ENCODE results near the gene CLDN16. TPM values are rescaled to one million over a fixed set of nuclear protein-coding genes. Genes with fewer than 3 reads are reported as not detected.

The CLDN16 gene
- total RNA-seq, 1 donor from 2014 or later, result 0.74 TPM

GRCh38 chr3:190401963-190402362 is 14.0 kb downstream of the CLDN16 start:
- H3K4me1 ChIP-seq, result no peaks in the 10 kb centered on the region
- H3K4me3 ChIP-seq, result no peak overlapping the region
- H3K27me3 ChIP-seq (ENCODE audit: low read depth), result no peaks in the 10 kb centered on the region
- H3K36me3 ChIP-seq, result no peaks in the 10 kb centered on the region
- H3K9me3 ChIP-seq, result no peaks in the 10 kb centered on the region
- ATAC-seq, result no peak
- DNase-seq, result no peak
- intact Hi-C loops (cut with DNase I), result no loop called here
- H3K27ac ChIP-seq, result no peak overlapping the region
- no peak for TF ChIP-seq CTCF (IDR thresholded peaks at IDR 0.05)

DNA sequence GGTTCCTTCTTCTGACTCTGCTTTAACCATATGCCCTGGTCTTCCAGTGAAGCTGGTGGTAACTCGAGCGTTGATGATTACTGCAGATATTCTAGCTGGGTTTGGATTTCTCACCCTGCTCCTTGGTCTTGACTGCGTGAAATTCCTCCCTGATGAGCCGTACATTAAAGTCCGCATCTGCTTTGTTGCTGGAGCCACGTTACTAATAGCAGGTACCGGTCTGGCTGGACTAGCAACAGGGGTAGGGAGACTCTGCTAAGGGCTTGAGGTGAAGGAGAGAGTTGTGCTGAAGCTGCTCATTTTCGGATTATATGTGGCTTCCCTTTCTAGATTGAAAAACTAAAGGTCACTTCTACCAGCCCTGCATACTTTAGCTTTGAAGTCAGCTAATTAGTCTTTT is 16.8 kb downstream of the CLDN16 start:
- no peaks in the 10 kb centered on the region for H3K9me3 ChIP-seq
- H3K27ac ChIP-seq, result no peak overlapping the region
- TF ChIP-seq CTCF (IDR thresholded peaks at IDR 0.05), result no peak
- intact Hi-C loops (cut with DNase I), result no loop called here
- DNase-seq (no peak), ATAC-seq (no peak)
- no peak overlapping the region for H3K4me3 ChIP-seq
- H3K27me3 ChIP-seq (ENCODE audit: low read depth), result no peaks in the 10 kb centered on the region
- no peaks in the 10 kb centered on the region for H3K36me3 ChIP-seq
- no peaks in the 10 kb centered on the region for H3K4me1 ChIP-seq

DNA sequence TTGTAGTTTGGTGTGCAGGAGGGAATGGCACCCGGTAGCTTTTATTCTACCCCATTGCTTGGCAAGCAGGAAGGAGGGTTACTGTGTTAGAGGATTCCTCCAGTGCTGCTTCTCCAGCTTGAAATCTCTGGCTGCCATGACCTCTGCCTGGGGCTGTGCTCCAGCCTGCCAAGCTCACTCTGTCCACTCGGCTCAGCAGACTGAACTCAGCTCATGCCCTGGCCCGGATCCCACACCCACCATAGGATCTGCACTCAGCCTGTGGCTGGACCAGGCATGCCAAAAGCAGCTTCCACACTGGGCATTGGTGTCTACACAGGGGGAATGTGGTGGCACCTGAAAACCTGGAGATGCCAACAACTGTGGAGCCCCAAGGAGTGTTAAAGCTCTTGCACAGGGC is 26.3 kb downstream of the CLDN16 start:
- H3K27ac ChIP-seq, result no peak overlapping the region
- intact Hi-C loops (cut with DNase I), result no loop called here
- no peak overlapping the region for H3K4me3 ChIP-seq
- no peaks in the 10 kb centered on the region for H3K9me3 ChIP-seq
- no peak for TF ChIP-seq CTCF (IDR thresholded peaks at IDR 0.05)
- H3K36me3 ChIP-seq, result no peaks in the 10 kb centered on the region
- ATAC-seq, result no peak
- no peaks in the 10 kb centered on the region for H3K4me1 ChIP-seq
- no peaks in the 10 kb centered on the region for H3K27me3 ChIP-seq (ENCODE audit: low read depth)
- DNase-seq, result no peak

- intact Hi-C loops (cut with DNase I), result no loop called here
- Histone ChIP-seq H3K4me3 (no peak overlapping the region), H3K9me3 (no peaks in the 10 kb centered on the region), H3K36me3 (no peaks in the 10 kb centered on the region), H3K27ac (no peak overlapping the region), H3K4me1 (no peaks in the 10 kb centered on the region), H3K27me3 (ENCODE audit: low read depth) (no peaks in the 10 kb centered on the region)
- peak in 1 of 2 donors; percentile 14 for ATAC-seq
- no peak for TF ChIP-seq CTCF (IDR thresholded peaks at IDR 0.05)
- no peak for DNase-seq
These were observed 36.1 kb downstream of the CLDN16 start for GRCh38 chr3:190424108-190424477.

DNA sequence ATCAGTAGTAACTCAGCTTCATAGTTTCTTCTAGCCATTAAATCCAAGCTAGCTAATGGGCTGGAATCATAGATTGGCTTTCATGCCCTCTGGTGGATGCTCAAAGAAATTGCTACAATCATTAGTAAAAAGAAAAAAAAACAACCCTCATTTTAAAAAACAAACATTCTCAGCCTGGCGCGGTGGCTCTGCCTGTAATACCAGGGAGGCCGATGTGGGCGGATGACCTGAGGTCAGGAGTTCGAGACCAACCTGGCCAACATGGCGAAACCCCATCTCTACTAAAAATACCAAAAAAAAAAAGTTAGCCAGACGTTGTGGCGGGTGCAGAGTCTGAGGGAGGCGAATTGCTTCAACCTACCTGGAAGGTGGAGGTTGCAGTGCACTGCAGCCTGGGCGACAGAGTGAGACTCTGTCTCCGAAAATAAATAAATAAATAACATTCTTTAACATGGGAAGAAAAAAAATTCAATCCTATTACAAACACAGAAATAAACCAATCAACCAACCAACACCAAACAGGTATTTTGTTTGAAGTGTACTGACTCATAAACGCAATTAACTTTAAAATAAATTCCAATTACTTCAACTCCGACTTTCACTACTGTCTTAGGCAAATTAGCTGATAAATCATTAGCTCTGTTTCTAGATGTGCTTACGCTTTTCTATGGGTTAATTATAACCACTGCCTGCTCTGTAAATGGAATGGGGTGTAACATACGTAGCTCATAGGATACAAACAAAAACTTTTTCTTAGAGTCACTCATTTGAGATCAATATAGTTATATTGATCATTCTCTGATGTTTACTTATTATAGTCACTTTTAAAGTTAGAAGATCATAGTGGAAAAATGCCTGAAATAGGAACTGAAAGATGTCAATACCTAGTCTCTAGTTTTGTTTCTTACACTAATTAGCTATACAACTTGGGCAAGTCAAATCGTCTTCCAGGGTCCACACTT is 36.8 kb downstream of the CLDN16 start:
- Histone ChIP-seq H3K4me1 (no peaks in the 10 kb centered on the region), H3K36me3 (no peaks in the 10 kb centered on the region), H3K27ac (no peak overlapping the region), H3K9me3 (no peaks in the 10 kb centered on the region), H3K4me3 (no peak overlapping the region), H3K27me3 (ENCODE audit: low read depth) (no peaks in the 10 kb centered on the region)
- ATAC-seq (peak; percentile 83 to 84), DNase-seq (peak; percentile 71)
- intact Hi-C loops (cut with DNase I), result no loop called here
- peak; percentile 61 for TF ChIP-seq CTCF (IDR thresholded peaks at IDR 0.05)

All from lower lobe of right lung (tissue), 2 donors.